ENCODE data around the gene ITPR3. TPM values are rescaled to one million over a fixed set of nuclear protein-coding genes. Genes with fewer than 3 reads are reported as not detected.

Gene ITPR3
- total and polyA plus RNA-seq, 3 donors from 2014 or later = 58.2 to 146 (median 80.3) TPM

- WGBS, 2 donors = 90 to 95% methylated on average over 10 to 11 of the region's 11 CpGs
Measured at GRCh38 chr6:33662318-33662717, 41.2 kb downstream of the ITPR3 start.

GRCh38 chr6:33663028-33663427 lies 41.9 kb downstream of the ITPR3 start:
- TF ChIP-seq CTCF (IDR thresholded peaks at IDR 0.05) = no peak
- no peak for TF ChIP-seq POLR2A (IDR thresholded peaks at IDR 0.05)
- intact Hi-C loops (cut with DNase I; ENCODE audit: low total_unique reads) = no loop called here
- H3K4me1 ChIP-seq = no peaks in the 10 kb centered on the region
- H3K9me3 ChIP-seq = no peaks in the 10 kb centered on the region
- H3K27me3 ChIP-seq = no peaks in the 10 kb centered on the region
- DNase-seq = no peak
- H3K4me3 ChIP-seq = no peak overlapping the region
- H3K27ac ChIP-seq = no peak overlapping the region
- 87 to 91% methylated on average over 5 of the region's 5 CpGs for WGBS, 2 donors
- H3K36me3 ChIP-seq (ENCODE audit: low read depth, missing control alignments) = no peaks in the 10 kb centered on the region

More at GRCh38 chr6:33662318-33662717, 41.2 kb downstream of the ITPR3 start:
- intact Hi-C loops (cut with DNase I; ENCODE audit: low total_unique reads) = no loop called here
- Histone ChIP-seq H3K27ac (no peak overlapping the region), H3K9me3 (no peaks in the 10 kb centered on the region), H3K4me1 (no peaks in the 10 kb centered on the region), H3K27me3 (no peaks in the 10 kb centered on the region), H3K36me3 (ENCODE audit: low read depth, missing control alignments) (no peaks in the 10 kb centered on the region), H3K4me3 (no peak overlapping the region)
- no peak for TF ChIP-seq CTCF (IDR thresholded peaks at IDR 0.05)
- no peak for TF ChIP-seq POLR2A (IDR thresholded peaks at IDR 0.05)
- DNase-seq = no peak

- TF ChIP-seq POLR2A (IDR thresholded peaks at IDR 0.05) = no peak
- TF ChIP-seq CTCF (IDR thresholded peaks at IDR 0.05) = no peak
- no peak overlapping the region for H3K4me3 ChIP-seq
- WGBS, 2 donors = 95 to 97% methylated on average over 4 to 16 of the region's 16 CpGs
- no peaks in the 10 kb centered on the region for H3K36me3 ChIP-seq (ENCODE audit: low read depth, missing control alignments)
- H3K4me1 ChIP-seq = no peaks in the 10 kb centered on the region
- no peaks in the 10 kb centered on the region for H3K27me3 ChIP-seq
- no peak overlapping the region for H3K27ac ChIP-seq
- no peaks in the 10 kb centered on the region for H3K9me3 ChIP-seq
- no peak for DNase-seq
- intact Hi-C loops (cut with DNase I; ENCODE audit: low total_unique reads) = no loop called here
Measured at GRCh38 chr6:33663727-33664449, 42.8 kb downstream of the ITPR3 start.

- intact Hi-C loops (cut with DNase I; ENCODE audit: low total_unique reads) = no loop called here
- TF ChIP-seq CTCF (IDR thresholded peaks at IDR 0.05) (no peak), POLR2A (IDR thresholded peaks at IDR 0.05) (no peak)
- Histone ChIP-seq H3K9me3 (no peaks in the 10 kb centered on the region), H3K4me3 (no peak overlapping the region), H3K27me3 (no peaks in the 10 kb centered on the region), H3K27ac (no peak overlapping the region), H3K36me3 (ENCODE audit: low read depth, missing control alignments) (no peaks in the 10 kb centered on the region), H3K4me1 (no peaks in the 10 kb centered on the region)
- WGBS, 2 donors = 93 to 96% methylated on average over 17 of the region's 17 CpGs
- DNase-seq = no peak
Measured at GRCh38 chr6:33664506-33665057, 43.5 kb downstream of the ITPR3 start.

- Histone ChIP-seq H3K27ac (no peak overlapping the region), H3K4me3 (no peak overlapping the region), H3K4me1 (no peaks in the 10 kb centered on the region), H3K9me3 (no peaks in the 10 kb centered on the region), H3K36me3 (ENCODE audit: low read depth, missing control alignments) (no peaks in the 10 kb centered on the region), H3K27me3 (no peaks in the 10 kb centered on the region)
- intact Hi-C loops (cut with DNase I; ENCODE audit: low total_unique reads) = no loop called here
- WGBS, 2 donors = 80 to 84% methylated on average over 13 of the region's 13 CpGs
- no peak for TF ChIP-seq CTCF (IDR thresholded peaks at IDR 0.05)
- no peak for TF ChIP-seq POLR2A (IDR thresholded peaks at IDR 0.05)
- DNase-seq = no peak
Measured at GRCh38 chr6:33665957-33666356, 44.8 kb downstream of the ITPR3 start.
